A549 treated with AZD9567 at 1 μM for 4 hours (cell line): ENCODE data around the gene C11orf91. TPM values are rescaled to one million over a fixed set of nuclear protein-coding genes. Genes with fewer than 3 reads are reported as not detected.

ENCODE experiments used
- total RNA-seq: library from RNA; stranded (reverse); fragments of 200-300 nt; extraction: Qiagen RNA extraction; gene quantifications from 5 replicates; pipeline ENCODE4 v1.2.3, GENCODE V29; 2022; ENCODE audit not compliant: insufficient read depth

The C11orf91 gene, protein sequence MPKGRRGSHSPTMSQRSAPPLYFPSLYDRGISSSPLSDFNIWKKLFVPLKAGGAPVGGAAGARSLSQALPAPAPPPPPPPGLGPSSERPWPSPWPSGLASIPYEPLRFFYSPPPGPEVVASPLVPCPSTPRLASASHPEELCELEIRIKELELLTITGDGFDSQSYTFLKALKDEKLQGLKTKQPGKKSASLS
- total RNA-seq = 1.5 to 2.2 TPM (median 1.7 TPM) in 4 of 5 replicates, not detected in the other

DNA sequence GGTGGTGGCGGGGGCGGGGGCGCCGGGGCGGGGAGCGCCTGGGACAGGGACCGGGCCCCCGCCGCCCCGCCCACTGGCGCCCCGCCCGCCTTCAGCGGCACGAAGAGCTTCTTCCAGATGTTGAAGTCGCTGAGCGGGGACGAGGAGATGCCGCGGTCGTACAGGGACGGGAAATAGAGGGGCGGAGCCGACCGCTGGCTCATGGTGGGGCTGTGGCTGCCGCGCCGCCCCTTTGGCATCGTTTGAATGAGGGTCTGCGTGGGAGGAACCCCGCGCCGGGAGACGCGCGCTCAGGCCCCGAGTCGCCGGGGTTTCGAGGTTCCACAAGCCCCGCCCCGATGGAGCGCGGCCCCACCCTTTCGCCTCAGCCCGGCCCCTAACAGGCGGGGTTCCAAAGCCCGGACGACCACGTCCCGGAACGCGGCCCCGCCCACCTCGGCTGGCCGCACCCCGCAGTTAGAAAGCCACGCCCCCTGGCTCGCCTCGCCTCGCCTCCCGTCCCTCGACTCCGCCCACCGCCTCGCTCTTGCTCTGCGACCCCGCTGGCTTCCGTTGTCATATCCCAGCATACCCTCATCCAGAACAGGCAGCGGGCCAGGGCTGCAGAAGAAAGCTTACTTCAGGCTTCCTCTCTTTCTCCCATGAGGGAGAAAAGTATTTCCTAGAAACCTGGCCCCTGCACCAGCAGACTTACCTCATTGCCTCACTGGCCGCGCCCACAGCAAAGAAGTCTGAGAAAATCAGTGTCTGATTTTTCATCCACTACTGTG lies at the start of gene C11orf91:
Gene C11orf91 (minus strand): TSS at position 325 of the 770 bp plus-strand sequence. CDS start 86 bp downstream, at position 239.

DNA sequence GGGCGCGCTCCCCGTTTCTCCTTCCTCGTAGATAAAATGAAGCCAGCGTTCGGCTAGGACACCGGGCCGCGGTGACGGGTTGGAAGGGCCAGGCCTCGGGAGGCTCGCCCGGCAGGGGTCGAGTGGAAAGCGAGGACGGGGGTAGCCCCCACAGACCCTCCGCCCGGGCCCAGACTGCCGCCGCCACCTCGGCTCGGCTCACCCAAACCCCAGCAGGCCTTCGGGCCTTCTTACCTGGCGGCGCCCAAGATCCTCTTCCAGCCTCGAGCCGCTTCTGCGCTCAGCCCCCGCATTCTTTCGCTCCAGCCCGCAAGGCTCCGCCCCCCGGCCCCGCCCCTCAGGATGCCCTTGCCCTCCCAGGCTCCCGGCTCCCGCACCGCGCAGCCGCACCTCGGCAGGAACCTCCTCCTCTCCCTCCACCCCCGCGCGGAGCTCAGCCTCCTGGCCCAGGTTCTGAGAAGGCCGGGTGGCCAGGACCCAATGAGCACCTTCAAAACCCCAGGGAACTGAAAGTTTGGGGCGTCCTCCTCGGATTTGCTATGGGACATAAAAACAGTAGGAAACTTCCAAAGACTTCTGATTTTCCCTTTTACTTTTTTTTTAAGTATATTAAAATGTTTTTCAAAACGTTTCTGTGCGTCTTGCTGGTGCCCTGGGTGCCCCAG lies 35.7 kb upstream of the C11orf91 start, which contains the start of gene CD59:
Gene CD59 (minus strand): TSS at position 276 of the 665 bp plus-strand sequence. CDS start 13,978 bp downstream, outside the sequence.

Other genes starting within 250 kb of the C11orf91 start
- 783 to 1,078 TPM (median 972 TPM) in 5 replicates for gene CD59, start 35.6 kb upstream of the C11orf91 start, total RNA-seq
- gene FBXO3, start 73.7 kb upstream of the C11orf91 start, total RNA-seq = 22.3 to 37.3 TPM (median 25.9 TPM) in 5 replicates
- 0.48 to 1.2 TPM (median 0.84 TPM) in 4 of 5 replicates, not detected in the other for gene LMO2, start 191.2 kb upstream of the C11orf91 start, total RNA-seq